IPS-NIHi7 (cell line): ENCODE measurements around the gene CAVIN3.

Experiments used
- DNase-seq: peaks from one replicate; pipeline ENCODE4 v3.0.0; 2012; ENCODE audit warnings: mixed read lengths; ENCODE audit errors: extremely low spot score

CAVIN3 gene

GRCh38 chr11:6270584-6271246 lies 49.6 kb downstream of the CAVIN3 start:
- DNase-seq: no peak

GRCh38 chr11:6269994-6270393 lies 50.3 kb downstream of the CAVIN3 start:
- no peak for DNase-seq
